ENCODE results near the gene PGC.

PGC gene

GRCh38 chr6:41748542-41748941 is 1.3 kb upstream of the PGC start:
- TF ChIP-seq CTCF (IDR thresholded peaks at IDR 0.05; ENCODE audit: borderline replicate concordance, extremely low read depth, low read length, poor library complexity, severe bottlenecking) = no peak
- no peak for TF ChIP-seq EZH2 (IDR thresholded peaks at IDR 0.05; ENCODE audit: borderline replicate concordance, low read depth, low read length, severe bottlenecking)
- Histone ChIP-seq H3K36me3 (ENCODE audit: insufficient read depth, low read length) (no peaks in the 10 kb centered on the region), H3K4me3 (ENCODE audit: low read depth in 1 of 2, low read length in 2 of 2) (no peak overlapping the region), H2AFZ (ENCODE audit: low read depth, low read length) (no peak overlapping the region), H3K9ac (ENCODE audit: low read depth, low read length) (no peak overlapping the region), H3K27me3 (ENCODE audit: insufficient read depth, low read length, poor library complexity) (no peaks in the 10 kb centered on the region), H3K4me2 (ENCODE audit: insufficient read depth, low read length) (no peak overlapping the region), H3K27ac (ENCODE audit: low read length) (no peak overlapping the region), H4K20me1 (ENCODE audit: insufficient read depth, low read length) (no peaks in the 10 kb centered on the region), H3K9me3 (ENCODE audit: insufficient read depth, low read length, severe bottlenecking) (no peaks in the 10 kb centered on the region), H3K4me1 (ENCODE audit: insufficient read depth, low read length) (no peaks in the 10 kb centered on the region), H3K79me2 (ENCODE audit: insufficient read depth, low read length) (no peaks in the 10 kb centered on the region)
- ATAC-seq (ENCODE audit: insufficient read depth, low read depth) (no peak), DNase-seq (no peak)

GRCh38 chr6:41748102-41748477 is 893 bp upstream of the PGC start:
- no peak for ATAC-seq (ENCODE audit: insufficient read depth, low read depth)
- no peaks in the 10 kb centered on the region for H3K27me3 ChIP-seq (ENCODE audit: insufficient read depth, low read length, poor library complexity)
- no peak for DNase-seq
- no peak for TF ChIP-seq EZH2 (IDR thresholded peaks at IDR 0.05; ENCODE audit: borderline replicate concordance, low read depth, low read length, severe bottlenecking)
- TF ChIP-seq CTCF (IDR thresholded peaks at IDR 0.05; ENCODE audit: borderline replicate concordance, extremely low read depth, low read length, poor library complexity, severe bottlenecking) = no peak
- no peak overlapping the region for H3K4me3 ChIP-seq (ENCODE audit: low read depth in 1 of 2, low read length in 2 of 2)
- H3K9ac ChIP-seq (ENCODE audit: low read depth, low read length) = no peak overlapping the region
- no peaks in the 10 kb centered on the region for H3K9me3 ChIP-seq (ENCODE audit: insufficient read depth, low read length, severe bottlenecking)
- H3K4me2 ChIP-seq (ENCODE audit: insufficient read depth, low read length) = no peak overlapping the region
- no peaks in the 10 kb centered on the region for H3K36me3 ChIP-seq (ENCODE audit: insufficient read depth, low read length)
- no peaks in the 10 kb centered on the region for H3K79me2 ChIP-seq (ENCODE audit: insufficient read depth, low read length)
- H3K27ac ChIP-seq (ENCODE audit: low read length) = no peak overlapping the region
- H3K4me1 ChIP-seq (ENCODE audit: insufficient read depth, low read length) = no peaks in the 10 kb centered on the region
- H4K20me1 ChIP-seq (ENCODE audit: insufficient read depth, low read length) = no peaks in the 10 kb centered on the region
- H2AFZ ChIP-seq (ENCODE audit: low read depth, low read length) = no peak overlapping the region

GRCh38 chr6:41746107-41746506 is 1.1 kb downstream of the PGC start:
- no peaks in the 10 kb centered on the region for H3K36me3 ChIP-seq (ENCODE audit: insufficient read depth, low read length)
- no peaks in the 10 kb centered on the region for H3K79me2 ChIP-seq (ENCODE audit: insufficient read depth, low read length)
- H2AFZ ChIP-seq (ENCODE audit: low read depth, low read length) = no peak overlapping the region
- no peak for TF ChIP-seq CTCF (IDR thresholded peaks at IDR 0.05; ENCODE audit: borderline replicate concordance, extremely low read depth, low read length, poor library complexity, severe bottlenecking)
- no peak for TF ChIP-seq EZH2 (IDR thresholded peaks at IDR 0.05; ENCODE audit: borderline replicate concordance, low read depth, low read length, severe bottlenecking)
- no peak overlapping the region for H3K4me2 ChIP-seq (ENCODE audit: insufficient read depth, low read length)
- no peak for DNase-seq
- no peaks in the 10 kb centered on the region for H4K20me1 ChIP-seq (ENCODE audit: insufficient read depth, low read length)
- no peaks in the 10 kb centered on the region for H3K27me3 ChIP-seq (ENCODE audit: insufficient read depth, low read length, poor library complexity)
- no peak overlapping the region for H3K27ac ChIP-seq (ENCODE audit: low read length)
- no peak for ATAC-seq (ENCODE audit: insufficient read depth, low read depth)
- H3K9ac ChIP-seq (ENCODE audit: low read depth, low read length) = no peak overlapping the region
- H3K9me3 ChIP-seq (ENCODE audit: insufficient read depth, low read length, severe bottlenecking) = no peaks in the 10 kb centered on the region
- no peaks in the 10 kb centered on the region for H3K4me1 ChIP-seq (ENCODE audit: insufficient read depth, low read length)
- H3K4me3 ChIP-seq (ENCODE audit: low read depth in 1 of 2, low read length in 2 of 2) = no peak overlapping the region

GRCh38 chr6:41744236-41744787 is 2.9 kb downstream of the PGC start:
- no peak for ATAC-seq (ENCODE audit: insufficient read depth, low read depth)

More at GRCh38 chr6:41744236-41744787, 2.9 kb downstream of the PGC start:
- H3K9me3 ChIP-seq (ENCODE audit: insufficient read depth, low read length, severe bottlenecking) = no peaks in the 10 kb centered on the region
- TF ChIP-seq EZH2 (IDR thresholded peaks at IDR 0.05; ENCODE audit: borderline replicate concordance, low read depth, low read length, severe bottlenecking) (no peak), CTCF (IDR thresholded peaks at IDR 0.05; ENCODE audit: borderline replicate concordance, extremely low read depth, low read length, poor library complexity, severe bottlenecking) (no peak)
- H4K20me1 ChIP-seq (ENCODE audit: insufficient read depth, low read length) = no peaks in the 10 kb centered on the region
- DNase-seq = no peak
- no peaks in the 10 kb centered on the region for H3K27me3 ChIP-seq (ENCODE audit: insufficient read depth, low read length, poor library complexity)
- H3K36me3 ChIP-seq (ENCODE audit: insufficient read depth, low read length) = no peaks in the 10 kb centered on the region
- H3K4me3 ChIP-seq (ENCODE audit: low read depth in 1 of 2, low read length in 2 of 2) = no peak overlapping the region
- no peak overlapping the region for H3K9ac ChIP-seq (ENCODE audit: low read depth, low read length)
- no peak overlapping the region for H3K4me2 ChIP-seq (ENCODE audit: insufficient read depth, low read length)
- no peaks in the 10 kb centered on the region for H3K4me1 ChIP-seq (ENCODE audit: insufficient read depth, low read length)
- H3K27ac ChIP-seq (ENCODE audit: low read length) = no peak overlapping the region
- H3K79me2 ChIP-seq (ENCODE audit: insufficient read depth, low read length) = no peaks in the 10 kb centered on the region
- no peak overlapping the region for H2AFZ ChIP-seq (ENCODE audit: low read depth, low read length)
